OCI-LY7 (cell line): Measurements from ENCODE around the gene CYB561.

Experiments used
- EZH2phosphoT487 ChIP-seq: fragments of 200-600 bp; sonication (generic); IDR thresholded peaks from 2 replicates; pipeline ENCODE4 v1.6.1; 2018; ENCODE audit warnings: low read depth, borderline replicate concordance, mild to moderate bottlenecking, mixed run types, antibody characterized with exemption, low read length, moderate library complexity, mixed read lengths
- TF ChIP-seq, protein P1 (sequence below): fragments of 200-600 bp; sonication (generic); conservative IDR thresholded peaks from 2 replicates; pipeline ENCODE4 v1.5.1; 2014; ENCODE audit warnings: mild to moderate bottlenecking, antibody characterized with exemption, low read length, moderate library complexity, mixed read lengths

DNA sequence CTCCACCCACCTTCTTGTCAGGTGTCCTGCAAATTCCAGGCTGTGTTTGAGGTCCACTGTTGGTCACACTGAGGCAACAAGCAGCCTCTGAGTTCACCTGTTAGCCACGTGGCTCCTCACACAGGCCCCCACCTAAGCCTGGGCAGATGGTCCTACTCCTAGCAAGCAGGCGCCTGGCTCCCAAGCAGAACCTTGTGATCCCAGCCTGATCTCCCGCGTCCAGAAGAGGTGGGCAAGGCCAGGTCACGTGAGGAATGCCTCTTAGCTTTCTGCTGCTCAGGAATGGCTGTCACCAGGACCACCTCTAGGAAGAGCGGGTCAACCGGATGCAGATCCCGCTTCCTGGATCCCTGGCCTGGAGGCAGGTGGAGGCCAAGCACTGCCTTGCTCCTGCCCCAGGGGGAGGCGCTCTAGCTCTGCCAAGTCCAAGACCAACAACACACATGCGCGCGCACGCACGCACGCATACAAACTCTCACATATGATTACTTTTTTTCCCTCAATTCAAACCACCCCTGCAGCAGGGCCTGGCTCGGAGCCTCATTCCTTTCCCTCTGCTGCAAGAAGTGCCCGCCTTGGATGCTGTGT, 9.5 kb downstream of the CYB561 start:
- TF ChIP-seq, protein P1, sequence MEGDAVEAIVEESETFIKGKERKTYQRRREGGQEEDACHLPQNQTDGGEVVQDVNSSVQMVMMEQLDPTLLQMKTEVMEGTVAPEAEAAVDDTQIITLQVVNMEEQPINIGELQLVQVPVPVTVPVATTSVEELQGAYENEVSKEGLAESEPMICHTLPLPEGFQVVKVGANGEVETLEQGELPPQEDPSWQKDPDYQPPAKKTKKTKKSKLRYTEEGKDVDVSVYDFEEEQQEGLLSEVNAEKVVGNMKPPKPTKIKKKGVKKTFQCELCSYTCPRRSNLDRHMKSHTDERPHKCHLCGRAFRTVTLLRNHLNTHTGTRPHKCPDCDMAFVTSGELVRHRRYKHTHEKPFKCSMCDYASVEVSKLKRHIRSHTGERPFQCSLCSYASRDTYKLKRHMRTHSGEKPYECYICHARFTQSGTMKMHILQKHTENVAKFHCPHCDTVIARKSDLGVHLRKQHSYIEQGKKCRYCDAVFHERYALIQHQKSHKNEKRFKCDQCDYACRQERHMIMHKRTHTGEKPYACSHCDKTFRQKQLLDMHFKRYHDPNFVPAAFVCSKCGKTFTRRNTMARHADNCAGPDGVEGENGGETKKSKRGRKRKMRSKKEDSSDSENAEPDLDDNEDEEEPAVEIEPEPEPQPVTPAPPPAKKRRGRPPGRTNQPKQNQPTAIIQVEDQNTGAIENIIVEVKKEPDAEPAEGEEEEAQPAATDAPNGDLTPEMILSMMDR, result peak; percentile 56
- no peak for TF ChIP-seq EZH2phosphoT487
